Activated naive CD4-positive, alpha-beta T cell treated with anti-CD3 and anti-CD28 coated beads, Interleukin-2, amount 50 U/mL, for 24 hours (primary cell): ENCODE measurements around the gene METTL14.
"Not testable (repeated sequence)": the region's sequence is repeated elsewhere in the genome, so short reads cannot be mapped to it uniquely, and the experiment has no call there.

ENCODE experiments used
- H3K27ac Mint-ChIP-seq: one replicate; pipeline ENCODE4 v1.8.0; 2021; ENCODE audit warnings: mild to moderate bottlenecking, mixed read lengths
- H3K27me3 Mint-ChIP-seq: one replicate; pipeline ENCODE4 v1.8.0; 2021; ENCODE audit warnings: mixed read lengths
- H3K36me3 Mint-ChIP-seq: one replicate; pipeline ENCODE4 v1.8.0; 2021; ENCODE audit warnings: mixed read lengths
- H3K4me1 Mint-ChIP-seq: one replicate; pipeline ENCODE4 v1.8.0; 2021; ENCODE audit warnings: mixed read lengths
- H3K4me3 Mint-ChIP-seq: one replicate; pipeline ENCODE4 v1.8.0; 2021; ENCODE audit warnings: mild to moderate bottlenecking, mixed read lengths
- H3K9me3 Mint-ChIP-seq: one replicate; pipeline ENCODE4 v1.8.0; 2021; ENCODE audit warnings: mixed read lengths

Gene METTL14

DNA sequence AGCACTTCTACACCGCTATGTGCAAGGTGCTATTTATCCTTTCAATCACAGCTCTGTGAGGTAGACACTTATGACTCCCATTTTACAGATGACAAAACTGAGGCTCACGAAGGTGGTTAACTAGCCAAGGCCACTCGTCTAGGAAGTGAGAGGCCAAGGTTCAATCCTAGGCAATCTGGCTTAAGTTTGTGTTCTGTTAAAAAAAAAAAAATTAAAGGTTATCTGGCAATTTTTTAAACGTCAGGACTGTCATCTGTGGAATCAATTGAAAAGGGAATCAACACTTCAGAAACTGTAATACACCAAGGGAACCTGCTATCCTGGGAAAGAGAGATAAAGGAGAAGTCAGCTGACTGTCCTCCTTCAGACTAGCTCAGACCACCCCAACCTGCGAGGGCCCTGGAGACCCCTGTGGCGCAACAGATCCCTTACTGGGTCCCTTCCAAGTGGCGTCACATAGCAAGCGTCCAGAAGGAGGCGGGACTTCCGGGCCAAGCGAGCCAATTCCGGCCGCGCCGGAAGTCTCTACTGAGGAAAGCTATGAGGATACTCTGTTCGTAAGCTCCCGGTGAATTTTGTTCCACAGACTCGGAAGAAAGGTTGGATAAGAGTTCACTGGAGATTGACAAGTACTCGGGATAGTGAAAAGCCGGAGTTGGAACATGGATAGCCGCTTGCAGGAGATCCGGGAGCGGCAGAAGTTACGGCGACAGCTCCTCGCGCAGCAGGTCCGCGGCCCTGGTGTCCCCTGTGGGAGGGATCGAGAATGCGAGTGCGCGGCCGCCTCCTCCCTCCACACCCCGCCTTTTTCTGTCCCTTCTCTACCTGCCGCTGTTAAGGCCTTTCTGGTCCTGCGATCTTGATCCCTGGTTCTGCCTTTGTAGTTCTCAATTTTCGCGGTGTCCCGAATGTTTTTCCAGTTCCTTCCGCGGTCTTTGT lies at the start of gene METTL14:
METTL14 (plus strand) TSS at position 520 of the 939 bp plus-strand sequence; CDS start at position 663, 143 bp downstream.
- H3K27me3 Mint-ChIP-seq, result no peaks in the 10 kb centered on the region
- H3K4me1 Mint-ChIP-seq, result peaks cover 27% of the 10 kb centered on the region
- H3K27ac Mint-ChIP-seq, result peak within 1 kb of the TSS; percentile 91
- H3K9me3 Mint-ChIP-seq, result no peaks in the 10 kb centered on the region
- peak within 1 kb of the TSS; percentile 99 for H3K4me3 Mint-ChIP-seq
- H3K36me3 Mint-ChIP-seq, result no peaks in the 10 kb centered on the region

DNA sequence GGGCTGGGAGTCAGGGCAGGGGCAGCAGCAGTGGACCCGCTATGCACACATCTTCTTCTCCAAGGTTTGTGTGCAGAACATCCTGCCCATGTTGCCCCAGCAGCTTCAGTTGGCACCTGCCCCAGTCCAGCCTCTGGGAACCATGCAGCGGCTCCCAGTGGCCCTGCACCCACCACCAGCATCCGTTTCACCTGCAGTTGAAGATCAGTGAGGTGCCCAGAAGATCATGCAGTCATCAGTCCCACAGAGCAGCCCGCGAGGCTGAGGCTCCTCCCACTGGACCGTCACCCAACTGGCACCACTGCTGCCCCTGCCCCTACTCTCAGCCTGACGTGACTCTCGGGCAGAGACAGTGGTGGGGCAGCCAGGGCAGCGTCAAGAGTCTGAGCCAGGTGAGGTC lies 49.1 kb upstream of the METTL14 start:
- H3K27ac Mint-ChIP-seq, H3K4me1 Mint-ChIP-seq, H3K36me3 Mint-ChIP-seq, H3K27me3 Mint-ChIP-seq, H3K4me3 Mint-ChIP-seq, H3K9me3 Mint-ChIP-seq: not testable (repeated sequence)

DNA sequence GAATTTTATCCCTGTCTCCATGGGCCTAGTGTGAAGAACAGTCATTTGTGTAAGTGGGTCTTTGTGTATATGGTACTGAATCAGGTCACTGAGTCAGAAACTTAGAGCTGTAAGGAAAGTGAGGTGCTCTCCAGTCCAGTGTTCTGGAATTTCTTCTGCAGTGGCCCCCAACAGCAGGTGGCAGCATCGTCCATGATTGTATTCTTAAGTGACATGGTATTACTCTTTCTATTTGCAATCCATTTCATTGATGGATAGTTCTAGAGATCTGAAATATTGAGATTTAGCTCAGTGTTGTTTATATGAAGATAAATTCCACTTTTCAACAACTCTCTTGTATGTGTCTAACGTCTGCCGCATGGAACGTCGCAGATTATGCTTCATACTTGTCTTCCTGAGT lies 20.5 kb upstream of the METTL14 start:
- H3K27me3 Mint-ChIP-seq, H3K4me3 Mint-ChIP-seq, H3K9me3 Mint-ChIP-seq, H3K4me1 Mint-ChIP-seq, H3K36me3 Mint-ChIP-seq, H3K27ac Mint-ChIP-seq: not testable (repeated sequence)

DNA sequence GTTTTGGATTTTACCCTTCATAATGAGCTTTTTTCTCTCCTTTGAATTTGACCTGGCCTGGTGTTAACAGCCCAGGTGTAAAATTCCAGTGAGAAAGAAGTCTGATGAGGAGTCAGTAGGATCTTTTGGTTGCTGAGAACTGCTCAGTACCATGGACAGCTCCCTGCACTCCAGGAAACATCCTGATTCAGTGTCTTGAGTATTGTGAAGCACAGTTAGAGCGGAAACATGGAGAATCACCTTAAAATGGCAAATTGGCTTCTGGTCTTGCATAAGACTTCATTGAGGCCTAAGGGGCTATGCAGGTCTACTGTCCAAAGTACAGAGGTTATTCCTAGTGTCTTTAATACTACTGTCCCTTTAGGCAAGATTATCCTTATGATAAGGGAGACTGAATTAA lies 16.0 kb upstream of the METTL14 start:
- H3K36me3 Mint-ChIP-seq, H3K27me3 Mint-ChIP-seq, H3K27ac Mint-ChIP-seq, H3K9me3 Mint-ChIP-seq, H3K4me1 Mint-ChIP-seq, H3K4me3 Mint-ChIP-seq: not testable (repeated sequence)

DNA sequence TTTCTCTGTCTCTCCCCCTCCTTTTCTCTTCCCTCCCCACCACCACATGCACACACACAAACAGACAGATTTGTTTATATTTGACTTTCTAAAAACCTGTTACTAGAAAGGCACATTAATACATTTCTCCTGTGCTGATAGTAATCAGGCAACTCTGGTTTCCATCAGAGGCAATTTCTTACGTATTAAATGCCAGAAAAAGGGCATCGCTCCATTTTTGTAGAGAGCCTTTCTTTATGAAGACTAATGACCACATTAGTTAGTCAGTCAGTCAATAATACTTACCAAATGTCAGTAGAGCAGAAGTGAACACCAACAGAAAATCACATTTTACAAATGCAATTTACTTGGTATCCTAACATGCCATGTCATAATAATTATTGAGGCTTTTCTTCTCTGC lies 14.2 kb upstream of the METTL14 start:
- not testable (repeated sequence) for H3K27ac Mint-ChIP-seq, H3K4me3 Mint-ChIP-seq, H3K36me3 Mint-ChIP-seq, H3K27me3 Mint-ChIP-seq, H3K4me1 Mint-ChIP-seq, H3K9me3 Mint-ChIP-seq

DNA sequence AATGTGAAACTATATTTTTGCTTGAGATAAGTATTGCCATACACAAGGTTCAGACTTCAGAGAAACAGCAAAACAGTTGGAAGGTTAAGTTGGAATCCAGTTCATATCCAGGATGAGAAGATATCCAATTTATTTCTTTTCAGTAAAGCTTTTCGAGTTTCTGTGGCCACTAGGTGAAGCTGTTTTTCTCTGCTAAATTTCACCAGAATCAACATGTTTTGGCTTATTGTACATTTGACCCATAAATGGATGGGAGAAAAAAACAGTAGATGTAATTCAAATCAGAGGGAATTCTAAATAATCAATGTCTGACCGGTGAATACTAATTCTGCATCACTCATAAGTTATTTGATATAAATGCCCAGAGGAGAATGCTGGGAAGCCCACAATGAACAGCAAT lies 9.1 kb upstream of the METTL14 start:
- no peak overlapping the region for H3K27ac Mint-ChIP-seq
- H3K27me3 Mint-ChIP-seq, result no peaks in the 10 kb centered on the region

DNA sequence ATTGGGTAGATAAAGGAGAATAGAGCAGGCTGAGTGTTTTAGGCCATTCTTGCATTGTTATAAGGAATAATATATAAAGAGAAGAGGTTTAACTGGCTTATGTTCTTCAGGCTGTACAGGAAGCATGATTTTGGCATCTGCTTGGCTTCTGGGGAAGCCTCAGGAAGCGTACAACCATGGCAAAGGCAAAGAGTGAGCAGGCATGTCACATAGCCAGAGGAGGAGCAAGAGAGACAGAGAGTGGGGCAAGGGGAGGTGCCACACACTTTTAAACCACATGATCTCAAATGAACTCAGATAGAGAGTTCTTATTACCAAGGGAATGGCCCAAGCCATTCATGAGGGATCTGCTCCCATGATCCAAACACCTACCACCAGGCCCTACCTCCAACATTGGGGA lies 4.4 kb upstream of the METTL14 start:
- H3K27ac Mint-ChIP-seq, result no peak overlapping the region
- no peak overlapping the region for H3K4me3 Mint-ChIP-seq
- H3K36me3 Mint-ChIP-seq, result no peaks in the 10 kb centered on the region
- H3K9me3 Mint-ChIP-seq, result no peaks in the 10 kb centered on the region
- H3K27me3 Mint-ChIP-seq, result no peaks in the 10 kb centered on the region
- peaks cover 8% of the 10 kb centered on the region for H3K4me1 Mint-ChIP-seq

More for the DNA sequence above, 9.1 kb upstream of the METTL14 start:
- Mint-ChIP-seq H3K9me3 (no peaks in the 10 kb centered on the region), H3K4me3 (no peak overlapping the region), H3K36me3 (peaks cover 2% of the 10 kb centered on the region), H3K4me1 (no peaks in the 10 kb centered on the region)

DNA sequence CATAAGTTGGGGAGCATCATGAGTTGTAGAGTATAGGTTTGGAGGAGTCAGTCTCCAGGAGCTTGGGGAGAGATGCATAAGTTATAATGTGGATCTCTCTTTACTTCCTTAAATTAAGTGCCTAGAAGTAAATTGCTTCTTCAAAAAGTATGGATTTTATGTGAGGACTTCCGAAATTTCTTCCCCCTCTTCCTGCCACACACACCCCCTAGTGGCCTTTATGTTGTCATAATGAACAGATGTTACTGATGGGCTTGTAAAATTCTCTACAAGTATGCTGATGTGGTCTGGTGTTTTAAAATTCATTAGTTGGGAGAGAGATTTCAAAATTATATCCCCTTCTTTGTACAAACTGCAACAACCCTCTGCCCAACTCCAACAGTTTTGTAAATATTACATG lies 2.3 kb upstream of the METTL14 start:
- H3K4me3 Mint-ChIP-seq, result no peak overlapping the region
- no peaks in the 10 kb centered on the region for H3K27me3 Mint-ChIP-seq
- H3K36me3 Mint-ChIP-seq, result no peaks in the 10 kb centered on the region
- no peaks in the 10 kb centered on the region for H3K9me3 Mint-ChIP-seq
- no peak overlapping the region for H3K27ac Mint-ChIP-seq
- H3K4me1 Mint-ChIP-seq, result peaks cover 27% of the 10 kb centered on the region

DNA sequence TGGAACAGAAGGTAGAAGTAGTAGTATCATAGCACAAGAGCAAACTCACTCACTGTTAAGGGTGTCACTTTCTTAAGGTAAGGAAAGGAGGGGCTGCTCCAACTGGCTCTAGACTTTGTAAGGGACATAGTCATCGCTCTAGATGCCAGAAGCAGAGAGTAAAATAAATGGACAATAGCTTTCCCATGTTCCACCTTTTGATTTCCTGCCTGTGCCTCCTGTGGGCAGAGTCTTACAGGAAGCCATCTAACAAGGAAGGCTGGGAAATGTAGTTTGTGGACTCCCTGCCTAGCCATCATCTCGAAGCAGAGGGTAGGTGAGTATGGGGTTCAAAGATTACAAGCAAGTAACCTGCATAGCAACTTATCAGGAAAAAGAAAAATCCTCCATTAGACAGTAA lies 1.7 kb upstream of the METTL14 start:
- Mint-ChIP-seq H3K36me3 (no peaks in the 10 kb centered on the region), H3K4me3 (no peak overlapping the region), H3K27me3 (no peaks in the 10 kb centered on the region), H3K27ac (no peak overlapping the region), H3K4me1 (peaks cover 27% of the 10 kb centered on the region), H3K9me3 (no peaks in the 10 kb centered on the region)

DNA sequence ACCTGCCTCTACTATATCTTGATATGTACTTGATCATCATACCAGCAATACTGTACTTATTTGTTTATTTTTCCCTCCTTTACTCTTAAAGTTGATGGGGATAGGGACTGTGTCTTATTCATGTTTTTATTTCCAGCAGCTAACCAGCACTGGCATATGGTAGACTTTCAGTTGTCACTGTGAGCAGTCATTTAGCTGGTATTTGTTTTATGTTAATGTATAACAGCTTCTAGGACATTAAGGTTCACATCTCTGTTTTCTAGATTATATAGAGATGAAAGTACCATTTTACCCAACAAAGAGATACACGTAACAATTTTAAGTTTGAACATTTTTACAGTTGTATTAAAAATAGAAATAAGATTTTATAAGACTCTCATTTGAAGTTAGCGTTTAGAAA lies 17.9 kb downstream of the METTL14 start:
- H3K4me1 Mint-ChIP-seq, result no peaks in the 10 kb centered on the region
- H3K4me3 Mint-ChIP-seq, result no peak overlapping the region
- peaks cover 19% of the 10 kb centered on the region for H3K36me3 Mint-ChIP-seq
- H3K27me3 Mint-ChIP-seq, result no peaks in the 10 kb centered on the region
- no peak overlapping the region for H3K27ac Mint-ChIP-seq
- no peaks in the 10 kb centered on the region for H3K9me3 Mint-ChIP-seq

DNA sequence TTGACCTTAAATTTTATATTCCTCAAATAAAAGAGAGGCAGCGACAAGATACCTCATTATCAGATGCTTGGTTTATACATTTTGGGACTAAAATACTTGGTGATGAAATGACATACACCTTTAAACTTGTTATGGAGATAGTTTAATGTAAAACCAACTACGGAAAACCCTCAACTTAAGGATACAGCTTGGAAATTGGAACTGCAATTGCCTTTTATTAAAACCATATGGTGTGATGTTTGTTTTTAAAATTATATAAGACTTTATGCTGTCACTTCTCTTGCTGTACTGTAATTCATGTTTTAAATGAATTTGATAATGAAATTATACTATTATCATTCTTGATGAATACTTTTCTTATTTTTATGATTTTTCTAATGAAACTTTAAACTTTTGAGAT lies 25.9 kb downstream of the METTL14 start:
- H3K27me3 Mint-ChIP-seq, result no peaks in the 10 kb centered on the region
- H3K4me1 Mint-ChIP-seq, result peaks cover 9% of the 10 kb centered on the region
- no peak overlapping the region for H3K27ac Mint-ChIP-seq
- no peak overlapping the region for H3K4me3 Mint-ChIP-seq
- H3K36me3 Mint-ChIP-seq, result peaks cover 17% of the 10 kb centered on the region
- no peaks in the 10 kb centered on the region for H3K9me3 Mint-ChIP-seq

DNA sequence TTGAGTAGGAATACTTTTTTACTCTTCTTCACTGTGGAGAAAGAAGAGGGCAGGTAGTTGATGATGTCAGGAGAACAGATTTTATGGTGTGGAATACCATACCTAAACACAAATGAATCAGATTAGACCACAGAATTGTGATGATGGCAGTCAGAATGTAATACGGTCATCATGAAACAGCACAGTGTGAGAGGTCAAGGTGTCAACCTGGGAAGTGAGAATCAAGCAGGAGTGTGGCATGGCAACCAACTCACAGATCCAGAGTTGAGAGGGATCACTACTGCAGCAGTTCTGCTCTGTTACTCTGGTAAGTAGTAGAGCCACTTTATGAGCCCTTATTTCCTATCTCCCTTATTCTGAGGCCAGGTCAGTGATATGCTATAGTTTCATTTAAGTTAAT lies 27.7 kb downstream of the METTL14 start:
- Mint-ChIP-seq H3K36me3 (peaks cover 17% of the 10 kb centered on the region), H3K4me1 (peaks cover 9% of the 10 kb centered on the region), H3K4me3 (no peak overlapping the region), H3K27me3 (no peaks in the 10 kb centered on the region), H3K27ac (peak overlapping the region; percentile 11), H3K9me3 (no peaks in the 10 kb centered on the region)

DNA sequence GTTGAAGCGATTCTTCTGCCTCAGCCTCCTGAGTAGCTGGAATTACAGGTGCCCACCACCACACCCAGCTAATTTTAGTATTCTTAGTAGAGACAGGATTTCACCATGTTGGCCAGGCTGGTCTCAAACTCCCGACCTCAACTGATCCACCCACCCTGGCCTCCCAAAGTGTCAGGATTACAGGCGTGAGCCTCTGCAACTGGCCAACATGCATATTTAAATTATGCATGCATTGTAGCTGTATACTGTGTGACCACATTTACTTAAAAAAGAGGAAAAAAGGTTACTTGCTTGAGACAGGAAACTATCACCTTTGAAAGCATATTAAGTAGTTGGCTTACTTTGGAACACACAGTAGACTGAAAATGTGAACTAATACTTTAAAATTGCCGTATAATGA lies 29.5 kb downstream of the METTL14 start:
- H3K27me3 Mint-ChIP-seq, result no peaks in the 10 kb centered on the region
- H3K4me3 Mint-ChIP-seq, result no peak overlapping the region
- H3K36me3 Mint-ChIP-seq, result peaks cover 11% of the 10 kb centered on the region
- no peak overlapping the region for H3K27ac Mint-ChIP-seq
- no peaks in the 10 kb centered on the region for H3K9me3 Mint-ChIP-seq
- H3K4me1 Mint-ChIP-seq, result peaks cover 5% of the 10 kb centered on the region

DNA sequence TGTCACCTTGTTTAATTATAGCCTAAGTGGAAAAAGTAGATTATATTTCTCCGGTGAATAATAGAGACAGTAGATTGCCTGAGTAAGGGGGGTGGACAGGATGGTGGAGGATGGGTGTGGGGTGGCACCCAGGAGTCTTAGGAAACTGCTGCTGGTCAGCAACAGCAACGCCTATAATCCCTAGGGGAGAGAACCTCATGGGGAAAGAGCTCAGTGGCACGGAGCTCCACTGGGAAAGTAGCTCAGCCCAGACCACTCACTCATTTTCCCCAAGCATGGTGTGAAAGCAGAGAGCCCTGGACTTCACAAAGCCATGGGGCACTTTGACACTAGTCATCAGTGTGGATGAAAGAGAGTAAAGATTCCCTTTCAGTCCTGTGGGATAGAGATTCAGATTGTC lies 31.1 kb downstream of the METTL14 start:
- Mint-ChIP-seq H3K4me3 (no peak overlapping the region), H3K9me3 (no peaks in the 10 kb centered on the region), H3K27me3 (no peaks in the 10 kb centered on the region), H3K27ac (peak overlapping the region; percentile 10), H3K36me3 (peaks cover 11% of the 10 kb centered on the region), H3K4me1 (peaks cover 5% of the 10 kb centered on the region)

DNA sequence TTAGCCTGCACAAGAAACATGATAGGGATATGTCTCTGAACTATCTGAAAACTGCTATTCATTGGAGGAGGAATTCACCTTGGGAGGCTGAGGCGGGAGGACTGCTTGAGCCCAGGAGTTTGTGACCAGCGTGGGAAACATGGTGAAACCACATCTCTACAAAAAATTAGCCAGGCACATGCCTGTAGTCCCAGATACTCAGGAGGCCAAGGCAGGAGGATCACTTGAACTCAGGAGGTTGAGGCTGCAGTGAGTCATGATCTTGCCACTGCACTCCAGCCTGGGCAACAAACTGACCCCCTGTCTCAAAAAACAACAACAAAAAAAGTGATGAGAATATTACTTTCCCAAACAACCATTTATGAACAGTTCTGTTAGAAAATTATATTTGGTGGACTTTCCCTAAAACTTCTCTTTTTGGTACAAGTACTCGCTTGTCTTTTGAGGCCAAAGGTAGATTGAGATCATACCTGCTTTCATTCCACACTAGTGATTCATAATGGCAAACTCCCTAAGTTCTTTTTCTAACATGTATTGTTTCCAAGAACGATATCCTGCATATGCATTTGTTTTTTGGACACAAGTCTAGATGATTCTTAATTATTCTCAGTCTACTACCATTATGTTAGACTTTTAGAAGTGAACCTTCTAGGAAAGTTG lies 33.4 kb downstream of the METTL14 start:
- Mint-ChIP-seq H3K36me3 (peaks cover 6% of the 10 kb centered on the region), H3K4me1 (no peaks in the 10 kb centered on the region), H3K9me3 (no peaks in the 10 kb centered on the region), H3K4me3 (no peak overlapping the region), H3K27me3 (no peaks in the 10 kb centered on the region), H3K27ac (peak overlapping the region; percentile 55)

DNA sequence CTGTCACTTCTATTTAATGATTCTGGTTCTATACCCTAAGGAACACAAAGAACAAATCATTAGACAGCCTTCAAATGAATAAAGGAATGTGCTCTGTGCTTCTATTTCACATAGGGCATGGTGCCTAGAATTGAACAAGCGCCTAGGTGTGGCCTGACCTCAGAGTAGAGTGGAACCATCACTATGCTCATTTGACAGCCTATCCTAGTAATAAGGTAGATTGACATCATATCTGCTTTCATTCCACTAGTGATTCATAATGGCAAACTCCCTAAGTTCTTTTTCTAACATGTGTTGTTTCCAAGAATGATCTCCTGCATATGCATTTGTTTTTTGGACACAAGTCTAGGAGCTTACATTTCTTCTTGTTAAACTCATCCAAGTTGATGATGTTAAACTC lies 36.6 kb downstream of the METTL14 start:
- Mint-ChIP-seq H3K27ac (no peak overlapping the region), H3K4me1 (no peaks in the 10 kb centered on the region), H3K36me3 (peaks cover 16% of the 10 kb centered on the region), H3K27me3 (no peaks in the 10 kb centered on the region), H3K9me3 (no peaks in the 10 kb centered on the region), H3K4me3 (no peak overlapping the region)
